ENCODE results near the gene ANKRD65. TPM values are rescaled to one million over a fixed set of nuclear protein-coding genes. Genes with fewer than 3 reads are reported as not detected.

Gene ANKRD65
- total RNA-seq, 4 donors from 2014 or later, result 4.1 to 15.4 (median 8.7) TPM

DNA sequence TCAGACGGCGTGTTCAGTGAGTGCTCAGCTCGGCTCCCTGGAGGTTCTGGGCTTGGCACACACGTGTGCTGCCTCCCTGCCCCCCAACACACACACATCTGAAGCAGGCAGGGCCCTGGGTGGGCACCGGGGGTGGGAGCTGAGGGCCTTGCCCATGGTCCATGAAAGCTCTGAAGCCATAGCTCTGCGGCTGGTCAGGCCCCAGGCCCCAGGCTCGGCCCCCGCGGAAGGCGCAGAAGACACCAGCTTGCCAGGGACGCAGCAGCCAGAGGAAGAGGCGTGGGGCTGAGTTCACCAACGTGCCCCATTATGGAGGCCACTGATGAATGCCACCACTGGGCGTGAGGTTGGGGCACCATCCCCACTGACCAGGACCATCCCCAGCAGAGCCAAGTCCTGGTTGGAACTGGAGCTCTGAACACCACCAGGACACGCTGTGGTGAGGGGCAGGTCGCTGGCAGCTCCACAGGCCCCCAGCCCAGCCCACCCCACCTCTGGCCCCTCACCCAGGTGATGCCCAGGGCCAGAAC lies 50.2 kb downstream of the ANKRD65 start:
- TF ChIP-seq, protein P1, sequence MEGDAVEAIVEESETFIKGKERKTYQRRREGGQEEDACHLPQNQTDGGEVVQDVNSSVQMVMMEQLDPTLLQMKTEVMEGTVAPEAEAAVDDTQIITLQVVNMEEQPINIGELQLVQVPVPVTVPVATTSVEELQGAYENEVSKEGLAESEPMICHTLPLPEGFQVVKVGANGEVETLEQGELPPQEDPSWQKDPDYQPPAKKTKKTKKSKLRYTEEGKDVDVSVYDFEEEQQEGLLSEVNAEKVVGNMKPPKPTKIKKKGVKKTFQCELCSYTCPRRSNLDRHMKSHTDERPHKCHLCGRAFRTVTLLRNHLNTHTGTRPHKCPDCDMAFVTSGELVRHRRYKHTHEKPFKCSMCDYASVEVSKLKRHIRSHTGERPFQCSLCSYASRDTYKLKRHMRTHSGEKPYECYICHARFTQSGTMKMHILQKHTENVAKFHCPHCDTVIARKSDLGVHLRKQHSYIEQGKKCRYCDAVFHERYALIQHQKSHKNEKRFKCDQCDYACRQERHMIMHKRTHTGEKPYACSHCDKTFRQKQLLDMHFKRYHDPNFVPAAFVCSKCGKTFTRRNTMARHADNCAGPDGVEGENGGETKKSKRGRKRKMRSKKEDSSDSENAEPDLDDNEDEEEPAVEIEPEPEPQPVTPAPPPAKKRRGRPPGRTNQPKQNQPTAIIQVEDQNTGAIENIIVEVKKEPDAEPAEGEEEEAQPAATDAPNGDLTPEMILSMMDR (IDR thresholded peaks at IDR 0.05; ENCODE audit: low read depth), result no peak

Other genes starting within 250 kb of the ANKRD65 start
- gene TTLL10, start 247.4 kb downstream of the ANKRD65 start, total RNA-seq, result under 1 TPM in 1 of 4 donors, not detected in 3; 0.19 TPM
- gene TNFRSF18, start 214.7 kb downstream of the ANKRD65 start, total RNA-seq, result 1 to 10 TPM in 1 of 4 donors, under 1 TPM in 1, not detected in 2; 0.44 to 2.6 TPM
- gene TNFRSF4, start 207.1 kb downstream of the ANKRD65 start, total RNA-seq, result 1 to 10 TPM in 2 of 4 donors, under 1 TPM in 1, not detected in 1; 0.68 to 4.7 (median 1.6) TPM
- gene SDF4, start 189.3 kb downstream of the ANKRD65 start, total RNA-seq, result 100 to 1,000 TPM in 2 of 4 donors, 10 to 100 TPM in 2; 42.6 to 143 (median 87.8) TPM
- gene B3GALT6, start 189.0 kb downstream of the ANKRD65 start, total RNA-seq, result 10 to 100 TPM in 1 of 4 donors, 1 to 10 TPM in 3; 7.2 to 13.9 (median 7.8) TPM
- gene C1QTNF12, start 174.6 kb downstream of the ANKRD65 start, total RNA-seq, result 1 to 10 TPM in 3 of 4 donors, not detected in 1; 1.1 to 2.3 (median 1.4) TPM
- 10 to 100 TPM; 20.1 to 35.4 (median 33.5) TPM for gene UBE2J2, start 147.4 kb downstream of the ANKRD65 start, total RNA-seq
- 1 to 10 TPM in 3 of 4 donors, under 1 TPM in 1; 0.82 to 4.1 (median 1.5) TPM for gene SCNN1D, start 140.8 kb downstream of the ANKRD65 start, total RNA-seq
- 10 to 100 TPM; 13.4 to 43.3 (median 18.8) TPM for gene ACAP3, start 113.3 kb downstream of the ANKRD65 start, total RNA-seq
- 10 to 100 TPM in 3 of 4 donors, 1 to 10 TPM in 1; 7.2 to 12.9 (median 10.9) TPM for gene PUSL1, start 112.7 kb downstream of the ANKRD65 start, total RNA-seq
- gene INTS11, start 96.6 kb downstream of the ANKRD65 start, total RNA-seq, result 100 to 1,000 TPM in 1 of 4 donors, 10 to 100 TPM in 3; 50.5 to 122 (median 60.6) TPM
- 10 to 100 TPM in 1 of 4 donors, 1 to 10 TPM in 3; 4.9 to 33.0 (median 9.4) TPM for gene CPTP, start 96.5 kb downstream of the ANKRD65 start, total RNA-seq
- under 1 TPM in 2 of 4 donors, not detected in 2; 0.22 to 0.75 TPM for gene TAS1R3, start 90.0 kb downstream of the ANKRD65 start, total RNA-seq
- gene DVL1, start 71.9 kb downstream of the ANKRD65 start, total RNA-seq, result 10 to 100 TPM; 26.2 to 80.3 (median 39.5) TPM
- gene MXRA8, start 62.7 kb downstream of the ANKRD65 start, total RNA-seq, result 100 to 1,000 TPM in 3 of 4 donors, 10 to 100 TPM in 1; 48.8 to 226 (median 163) TPM
- 100 to 1,000 TPM in 1 of 4 donors, 10 to 100 TPM in 3; 53.6 to 153 (median 83.5) TPM for gene AURKAIP1, start 46.1 kb downstream of the ANKRD65 start, total RNA-seq
- 100 to 1,000 TPM; 146 to 268 (median 194) TPM for gene CCNL2, start 21.9 kb downstream of the ANKRD65 start, total RNA-seq
- gene MRPL20, start 14.0 kb downstream of the ANKRD65 start, total RNA-seq, result 100 to 1,000 TPM in 3 of 4 donors, 10 to 100 TPM in 1; 87.9 to 222 (median 116) TPM
- 10 to 100 TPM in 2 of 4 donors, 1 to 10 TPM in 2; 6.0 to 21.3 (median 10.3) TPM for gene VWA1, start 14.4 kb upstream of the ANKRD65 start, total RNA-seq
- gene ATAD3C, start 28.4 kb upstream of the ANKRD65 start, total RNA-seq, result under 1 TPM in 1 of 4 donors, not detected in 3; 0.19 TPM
- gene ATAD3B, start 50.5 kb upstream of the ANKRD65 start, total RNA-seq, result 10 to 100 TPM in 2 of 4 donors, 1 to 10 TPM in 2; 5.4 to 23.6 (median 11.2) TPM
- 10 to 100 TPM in 3 of 4 donors, 1 to 10 TPM in 1; 9.3 to 22.6 (median 12.9) TPM for gene ATAD3A, start 90.9 kb upstream of the ANKRD65 start, total RNA-seq
- gene TMEM240, start 119.3 kb upstream of the ANKRD65 start, total RNA-seq, result 1 to 10 TPM in 3 of 4 donors, not detected in 1; 1.3 to 5.1 (median 3.2) TPM
- 100 to 1,000 TPM in 2 of 4 donors, 10 to 100 TPM in 2; 76.0 to 138 (median 110) TPM for gene SSU72, start 153.6 kb upstream of the ANKRD65 start, total RNA-seq
- gene FNDC10, start 178.9 kb upstream of the ANKRD65 start, total RNA-seq, result 1 to 10 TPM in 1 of 4 donors, under 1 TPM in 1, not detected in 2; 0.22 to 1.4 TPM
- gene MIB2, start 194.2 kb upstream of the ANKRD65 start, total RNA-seq, result 10 to 100 TPM; 18.8 to 64.4 (median 27.4) TPM
- 1 to 10 TPM in 3 of 4 donors, under 1 TPM in 1; 0.66 to 9.2 (median 2.2) TPM for gene MMP23B, start 210.9 kb upstream of the ANKRD65 start, total RNA-seq
- 10 to 100 TPM; 14.4 to 30.0 (median 20.4) TPM for gene CDK11B, start 237.7 kb upstream of the ANKRD65 start, total RNA-seq